ENCODE measurements around the gene GRIP1.

Gene GRIP1

DNA sequence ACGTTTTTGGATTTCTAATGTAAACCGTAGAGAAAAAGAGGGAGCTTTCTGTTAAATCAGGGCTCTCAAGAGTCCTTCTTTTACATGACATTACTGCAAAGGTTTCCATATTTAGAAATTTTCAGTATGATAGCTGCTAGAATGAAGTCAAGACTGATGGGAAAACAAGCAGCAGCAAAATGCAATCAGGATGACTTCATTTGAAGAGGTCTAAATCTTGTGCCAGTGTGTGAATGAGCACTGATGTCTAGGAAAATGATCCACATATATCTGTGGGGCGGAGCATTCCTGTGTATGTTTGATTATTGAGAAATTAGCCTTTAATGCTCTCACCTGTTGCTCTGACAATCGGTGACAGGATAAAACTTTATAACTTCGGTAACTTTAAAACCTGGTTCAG is 73.6 kb downstream of the GRIP1 start:
- Mint-ChIP-seq H3K9me3 (ENCODE audit: low read depth) (no peaks in the 10 kb centered on the region), H3K4me1 (ENCODE audit: low read depth) (no peaks in the 10 kb centered on the region), H3K36me3 (no peaks in the 10 kb centered on the region), H3K27me3 (no peaks in the 10 kb centered on the region), H3K27ac (no peak overlapping the region), H3K4me3 (no peak overlapping the region)

DNA sequence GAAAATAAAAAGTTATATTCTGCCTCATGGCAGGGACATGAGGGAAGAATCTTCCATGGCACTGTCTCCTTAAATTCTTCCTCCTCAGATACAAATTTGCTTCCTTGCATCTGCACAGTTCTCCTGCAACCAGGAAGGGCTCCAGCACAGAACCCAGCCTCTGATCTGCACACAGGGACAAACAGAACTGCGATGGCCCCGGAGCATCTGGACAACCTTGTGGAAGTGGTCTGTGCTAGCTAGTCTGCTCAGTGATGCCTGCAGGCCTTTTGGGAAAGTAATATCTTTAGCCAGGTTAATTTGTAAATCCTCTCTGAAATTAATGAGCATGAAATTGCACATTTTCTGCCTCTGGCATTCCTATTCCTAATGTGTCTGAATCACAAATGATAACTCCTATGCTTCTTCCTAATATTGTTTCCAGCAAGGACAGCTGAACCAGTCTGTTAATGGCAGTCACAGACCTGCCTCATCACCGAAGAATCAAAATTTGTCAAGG is 74.8 kb downstream of the GRIP1 start:
- Mint-ChIP-seq H3K4me1 (ENCODE audit: low read depth) (no peaks in the 10 kb centered on the region), H3K4me3 (no peak overlapping the region), H3K27ac (no peak overlapping the region), H3K9me3 (ENCODE audit: low read depth) (no peaks in the 10 kb centered on the region), H3K27me3 (no peaks in the 10 kb centered on the region), H3K36me3 (no peaks in the 10 kb centered on the region)

DNA sequence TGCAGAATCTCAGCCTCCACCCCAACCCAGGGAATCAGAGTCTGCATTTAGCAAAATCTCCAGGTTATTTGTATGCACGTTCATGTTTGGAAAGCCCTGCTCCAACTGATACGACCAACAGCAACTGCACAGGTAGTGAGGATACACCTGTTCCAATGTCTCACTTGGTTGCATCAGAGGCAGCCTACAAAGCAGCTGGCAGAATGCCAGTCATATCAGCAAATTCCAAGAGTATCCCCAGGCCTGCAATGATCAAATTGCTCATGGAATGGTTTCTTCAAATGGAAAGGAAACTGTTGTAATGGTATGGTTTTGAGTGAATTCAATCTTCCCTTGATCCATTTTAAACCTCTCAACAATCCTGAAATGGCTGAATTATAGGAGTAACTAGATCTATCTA is 75.4 kb downstream of the GRIP1 start:
- H3K27me3 Mint-ChIP-seq = no peaks in the 10 kb centered on the region
- H3K4me1 Mint-ChIP-seq (ENCODE audit: low read depth) = no peaks in the 10 kb centered on the region
- no peaks in the 10 kb centered on the region for H3K9me3 Mint-ChIP-seq (ENCODE audit: low read depth)
- H3K36me3 Mint-ChIP-seq = no peaks in the 10 kb centered on the region
- H3K27ac Mint-ChIP-seq = no peak overlapping the region
- H3K4me3 Mint-ChIP-seq = no peak overlapping the region

DNA sequence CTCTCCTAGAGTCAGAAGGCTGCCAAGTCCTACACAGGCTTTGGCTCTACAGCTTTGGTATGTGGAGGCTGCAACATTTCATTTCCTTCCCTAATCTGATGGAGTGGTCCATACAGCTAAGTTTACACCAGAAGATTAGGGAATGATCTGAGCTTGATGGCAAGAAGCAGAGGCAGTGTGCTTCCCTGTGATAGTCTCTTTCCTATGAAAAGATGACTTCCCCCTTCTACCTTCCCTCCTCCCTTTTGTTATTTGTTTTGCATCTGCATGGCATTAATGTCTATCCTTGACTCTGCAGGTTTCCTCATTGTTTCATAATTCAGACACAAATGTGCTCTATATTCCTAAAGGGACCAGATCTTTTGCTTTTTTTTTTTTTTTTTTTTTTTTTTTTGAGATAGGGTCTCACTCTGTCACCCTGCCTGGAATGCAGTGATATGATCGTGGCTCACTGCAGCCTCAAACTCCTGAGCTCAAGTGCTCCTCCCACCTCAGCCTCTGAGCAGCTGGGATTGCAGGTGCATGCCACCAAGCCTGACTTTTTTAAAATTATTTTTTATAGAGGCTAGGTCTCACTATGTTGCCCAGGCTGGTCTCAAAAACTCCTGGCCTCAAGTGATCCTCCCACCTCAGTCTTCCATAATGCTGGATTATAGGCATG is 76.3 kb downstream of the GRIP1 start:
- no peaks in the 10 kb centered on the region for H3K27me3 Mint-ChIP-seq
- no peak overlapping the region for H3K4me3 Mint-ChIP-seq
- H3K27ac Mint-ChIP-seq = no peak overlapping the region
- H3K36me3 Mint-ChIP-seq = no peaks in the 10 kb centered on the region
- H3K4me1 Mint-ChIP-seq (ENCODE audit: low read depth) = no peaks in the 10 kb centered on the region
- no peaks in the 10 kb centered on the region for H3K9me3 Mint-ChIP-seq (ENCODE audit: low read depth)

DNA sequence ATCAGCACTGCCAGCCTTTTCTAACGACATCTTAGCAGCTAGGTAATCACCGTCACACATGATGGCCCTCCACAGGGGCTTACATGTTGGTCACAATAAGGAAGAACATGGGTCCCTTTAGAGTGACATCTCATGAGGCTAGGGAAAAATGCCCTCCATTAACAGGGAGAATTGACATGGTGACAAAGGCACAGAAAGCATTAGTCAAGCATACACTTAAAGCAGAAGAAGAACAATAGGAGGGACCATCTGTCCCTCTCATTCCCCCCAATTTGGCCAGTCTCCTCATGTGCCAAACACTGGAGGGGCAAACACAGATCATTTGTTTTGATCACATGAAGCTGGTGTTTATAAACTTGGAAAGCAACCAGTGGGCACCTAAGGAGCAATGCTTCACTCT is 78.0 kb downstream of the GRIP1 start:
- H3K27me3 Mint-ChIP-seq = no peaks in the 10 kb centered on the region
- H3K27ac Mint-ChIP-seq = no peak overlapping the region
- no peaks in the 10 kb centered on the region for H3K36me3 Mint-ChIP-seq
- H3K4me3 Mint-ChIP-seq = no peak overlapping the region
- H3K4me1 Mint-ChIP-seq (ENCODE audit: low read depth) = no peaks in the 10 kb centered on the region
- H3K9me3 Mint-ChIP-seq (ENCODE audit: low read depth) = no peaks in the 10 kb centered on the region

DNA sequence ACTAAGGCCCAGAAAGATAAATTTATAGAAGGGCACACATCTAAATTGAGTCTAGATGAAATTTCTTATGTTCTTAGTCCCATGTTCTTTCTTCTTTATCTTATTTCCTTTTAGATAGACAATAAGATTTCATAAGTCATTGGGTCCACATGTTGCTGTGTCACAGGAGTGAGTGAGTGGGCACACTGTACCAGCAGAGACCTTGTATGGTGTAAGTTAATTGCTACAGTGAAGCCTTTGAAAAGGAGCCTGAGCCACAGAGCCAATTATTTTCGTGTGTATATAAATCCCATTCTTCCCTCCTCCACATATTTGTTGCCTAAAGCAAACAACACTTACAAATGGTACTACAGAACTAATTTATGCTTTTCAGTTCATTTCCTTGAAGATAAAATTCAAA is 79.1 kb downstream of the GRIP1 start:
- Mint-ChIP-seq H3K36me3 (no peaks in the 10 kb centered on the region), H3K4me3 (no peak overlapping the region), H3K27me3 (no peaks in the 10 kb centered on the region), H3K9me3 (ENCODE audit: low read depth) (no peaks in the 10 kb centered on the region), H3K27ac (no peak overlapping the region), H3K4me1 (ENCODE audit: low read depth) (no peaks in the 10 kb centered on the region)

DNA sequence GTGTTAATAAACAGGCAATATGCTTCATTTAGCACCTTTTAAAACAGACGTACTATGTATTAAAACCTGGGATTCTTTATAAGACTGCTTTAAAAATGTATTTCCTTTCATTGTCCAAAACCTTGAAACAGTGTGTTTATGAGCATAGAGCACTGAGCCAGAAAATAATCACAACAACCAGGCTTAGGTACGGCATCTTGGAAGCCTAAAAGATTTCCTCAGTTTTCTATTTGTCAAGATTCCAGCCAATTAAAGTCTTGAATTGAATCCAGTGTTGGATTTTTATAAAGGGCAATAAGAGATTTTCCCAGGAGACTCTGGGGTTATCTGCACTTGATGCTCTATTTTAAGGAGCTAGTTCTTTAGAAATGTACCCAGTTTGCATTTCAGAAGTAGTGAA is 80.3 kb downstream of the GRIP1 start:
- Mint-ChIP-seq H3K9me3 (ENCODE audit: low read depth) (no peaks in the 10 kb centered on the region), H3K27me3 (no peaks in the 10 kb centered on the region), H3K4me3 (no peak overlapping the region), H3K4me1 (ENCODE audit: low read depth) (no peaks in the 10 kb centered on the region), H3K36me3 (no peaks in the 10 kb centered on the region), H3K27ac (no peak overlapping the region)

DNA sequence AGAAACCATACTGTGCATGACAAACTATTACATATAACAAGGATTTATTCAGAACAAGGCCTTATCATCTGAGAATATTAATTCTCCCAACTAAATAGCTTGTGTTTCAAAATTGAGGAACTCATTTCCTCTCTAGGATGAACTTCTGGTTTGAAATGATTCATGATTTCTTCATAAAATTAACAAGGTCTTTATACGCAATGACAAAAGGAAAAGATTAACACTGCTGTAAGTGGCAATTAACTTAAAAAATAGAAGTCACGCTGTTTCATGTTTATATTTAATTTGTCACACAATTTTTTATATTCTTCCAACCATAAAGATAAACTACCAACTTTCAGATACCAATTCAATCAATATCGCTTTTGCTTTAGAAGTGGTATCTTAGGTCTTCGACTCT is 80.8 kb downstream of the GRIP1 start:
- Mint-ChIP-seq H3K9me3 (ENCODE audit: low read depth) (no peaks in the 10 kb centered on the region), H3K27me3 (peaks cover 2% of the 10 kb centered on the region), H3K4me1 (ENCODE audit: low read depth) (no peaks in the 10 kb centered on the region), H3K36me3 (no peaks in the 10 kb centered on the region), H3K4me3 (no peak overlapping the region), H3K27ac (no peak overlapping the region)

DNA sequence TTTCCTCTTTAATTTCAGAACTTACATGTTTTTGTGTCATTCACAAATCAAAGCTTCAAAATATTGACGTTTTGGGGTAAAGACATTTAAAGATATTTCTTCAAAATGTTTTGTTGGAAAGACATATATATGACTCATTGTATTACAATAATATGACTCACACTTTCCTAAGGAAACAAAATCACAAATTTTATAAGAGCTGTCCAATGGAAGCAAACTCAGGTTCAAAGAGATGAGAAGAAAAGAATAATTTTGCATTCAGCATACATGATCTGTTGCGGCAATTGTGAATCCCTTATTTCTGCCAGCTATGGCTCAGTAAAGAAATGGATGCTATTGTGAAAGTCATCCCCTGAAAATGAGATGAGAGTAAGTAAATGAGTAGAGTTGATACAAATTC is 82.7 kb downstream of the GRIP1 start:
- no peaks in the 10 kb centered on the region for H3K9me3 Mint-ChIP-seq (ENCODE audit: low read depth)
- H3K4me3 Mint-ChIP-seq = no peak overlapping the region
- no peaks in the 10 kb centered on the region for H3K4me1 Mint-ChIP-seq (ENCODE audit: low read depth)

DNA sequence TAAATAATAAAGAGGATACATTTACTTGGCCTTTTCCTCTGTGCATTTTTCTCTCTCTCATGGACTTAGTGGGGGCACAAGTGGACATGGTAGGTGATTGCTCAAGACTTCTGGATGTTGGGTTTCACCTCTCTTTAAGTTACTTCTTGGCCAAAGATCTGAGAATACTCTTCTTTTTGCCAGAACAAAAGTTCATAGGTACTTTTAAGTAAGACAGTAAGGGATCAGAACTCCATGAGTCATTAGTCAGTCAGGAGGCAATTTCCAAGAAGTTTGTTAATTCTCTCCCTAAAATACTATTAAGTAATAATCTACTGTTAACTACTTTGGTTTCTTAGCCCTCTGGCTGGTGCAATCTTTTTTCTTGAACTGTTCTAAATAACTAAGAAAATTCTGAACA is 84.2 kb downstream of the GRIP1 start:
- H3K27me3 Mint-ChIP-seq = peaks cover 2% of the 10 kb centered on the region
- H3K9me3 Mint-ChIP-seq (ENCODE audit: low read depth) = no peaks in the 10 kb centered on the region
- H3K27ac Mint-ChIP-seq = no peak overlapping the region
- no peak overlapping the region for H3K4me3 Mint-ChIP-seq
- no peaks in the 10 kb centered on the region for H3K4me1 Mint-ChIP-seq (ENCODE audit: low read depth)
- no peaks in the 10 kb centered on the region for H3K36me3 Mint-ChIP-seq

More for the DNA sequence above, 82.7 kb downstream of the GRIP1 start:
- H3K27ac Mint-ChIP-seq = no peak overlapping the region
- no peaks in the 10 kb centered on the region for H3K36me3 Mint-ChIP-seq
- peaks cover 2% of the 10 kb centered on the region for H3K27me3 Mint-ChIP-seq

DNA sequence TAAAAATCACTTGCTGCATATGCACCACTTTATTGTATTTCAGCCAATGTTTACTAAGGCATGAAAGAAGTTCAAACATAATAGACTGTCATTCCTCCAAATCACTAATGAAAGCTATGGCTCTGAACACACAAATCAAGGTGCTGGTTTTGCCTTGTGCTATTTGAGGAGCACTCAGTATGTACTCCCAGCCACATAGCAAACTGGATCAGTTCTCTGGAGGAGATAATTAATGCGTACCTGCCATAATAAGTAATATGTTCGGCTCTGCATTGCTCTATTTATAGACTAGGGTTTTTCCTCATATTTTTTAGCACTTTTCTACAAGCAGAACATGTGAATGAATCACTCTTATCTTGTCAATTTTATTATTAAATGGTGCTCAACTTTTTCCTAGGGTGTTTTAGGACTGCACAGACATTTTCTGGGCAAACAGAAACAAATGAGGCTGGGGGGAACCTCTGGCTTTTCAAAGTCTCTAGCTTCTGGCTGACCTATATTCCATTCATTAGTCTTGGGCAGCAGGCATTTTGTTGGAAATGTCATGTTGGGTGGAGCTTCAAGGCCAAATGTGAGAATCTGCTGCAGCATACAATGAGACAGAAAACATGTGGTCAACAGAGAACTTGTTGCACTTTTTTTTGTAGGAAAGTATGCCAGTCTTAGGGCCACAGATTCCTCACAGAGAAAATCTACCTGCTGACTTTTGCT is 88.4 kb downstream of the GRIP1 start:
- Mint-ChIP-seq H3K27ac (no peak overlapping the region), H3K9me3 (ENCODE audit: low read depth) (no peaks in the 10 kb centered on the region), H3K36me3 (no peaks in the 10 kb centered on the region), H3K4me1 (ENCODE audit: low read depth) (no peaks in the 10 kb centered on the region), H3K27me3 (peaks cover 2% of the 10 kb centered on the region), H3K4me3 (no peak overlapping the region)

DNA sequence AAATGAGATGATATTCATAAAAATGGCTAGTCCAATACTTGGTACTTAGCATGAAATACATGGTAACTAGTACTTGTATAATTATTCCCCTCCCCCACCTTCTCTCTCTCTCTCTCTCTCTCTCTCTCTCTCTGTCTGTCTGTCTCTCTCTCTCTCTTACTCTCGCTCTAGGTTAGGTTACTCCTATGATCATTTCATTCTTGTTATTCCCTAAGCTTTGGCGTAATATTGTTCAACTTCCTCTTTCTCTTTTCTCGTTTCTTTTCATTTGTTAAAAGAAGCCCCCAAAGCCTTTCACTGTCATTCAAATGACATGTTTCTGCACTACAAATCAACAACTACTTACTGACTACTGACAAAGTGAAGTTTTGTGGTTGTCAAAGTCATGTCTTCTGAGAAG is 89.8 kb downstream of the GRIP1 start:
- Mint-ChIP-seq H3K4me1 (ENCODE audit: low read depth) (no peaks in the 10 kb centered on the region), H3K27me3 (peaks cover 2% of the 10 kb centered on the region), H3K36me3 (no peaks in the 10 kb centered on the region), H3K4me3 (no peak overlapping the region), H3K9me3 (ENCODE audit: low read depth) (no peaks in the 10 kb centered on the region), H3K27ac (no peak overlapping the region)

DNA sequence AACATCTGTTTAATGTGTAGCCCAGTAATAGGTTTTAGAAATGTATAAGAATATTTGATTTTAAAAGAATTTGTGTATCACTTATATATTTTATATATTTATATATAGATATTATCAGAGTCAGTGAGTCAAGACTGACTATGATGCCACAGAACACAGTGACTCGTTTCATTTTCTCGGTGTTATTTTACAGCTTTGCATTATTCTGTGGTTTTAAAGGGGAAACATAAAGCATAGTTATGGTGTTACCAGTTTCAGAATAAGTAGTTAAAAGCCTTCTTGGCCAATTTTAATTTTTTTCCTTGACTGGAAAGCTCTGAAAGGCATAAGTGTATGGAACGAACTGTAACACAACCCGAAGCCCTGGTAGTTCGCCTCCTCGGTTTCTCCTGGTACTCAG is 91.0 kb downstream of the GRIP1 start:
- Mint-ChIP-seq H3K4me1 (ENCODE audit: low read depth) (no peaks in the 10 kb centered on the region), H3K4me3 (no peak overlapping the region)

DNA sequence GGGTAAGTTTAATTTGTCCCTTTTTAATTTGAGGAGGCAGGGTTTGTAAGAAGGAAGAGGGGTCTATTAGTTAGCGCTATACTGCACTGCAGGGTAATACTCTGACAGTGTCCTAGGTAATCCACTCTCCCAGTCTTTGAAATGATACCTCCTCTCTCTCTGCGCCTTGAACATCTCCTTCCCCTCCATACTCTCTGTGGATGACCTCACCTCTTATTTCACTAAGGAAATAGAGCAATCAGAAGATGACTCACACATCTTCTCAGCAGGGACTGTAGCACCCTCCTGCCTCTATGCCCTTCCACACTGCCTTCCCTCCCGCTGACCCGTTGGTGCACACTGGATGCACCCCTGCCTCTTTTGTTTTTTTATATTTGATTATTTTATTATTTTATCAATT is 94.2 kb downstream of the GRIP1 start:
- Mint-ChIP-seq H3K4me1 (ENCODE audit: low read depth) (no peaks in the 10 kb centered on the region), H3K9me3 (ENCODE audit: low read depth) (no peaks in the 10 kb centered on the region), H3K36me3 (no peaks in the 10 kb centered on the region), H3K27ac (no peak overlapping the region), H3K27me3 (no peaks in the 10 kb centered on the region), H3K4me3 (no peak overlapping the region)

More for the DNA sequence above, 91.0 kb downstream of the GRIP1 start:
- Mint-ChIP-seq H3K36me3 (no peaks in the 10 kb centered on the region), H3K27me3 (no peaks in the 10 kb centered on the region), H3K27ac (no peak overlapping the region), H3K9me3 (ENCODE audit: low read depth) (no peaks in the 10 kb centered on the region)

DNA sequence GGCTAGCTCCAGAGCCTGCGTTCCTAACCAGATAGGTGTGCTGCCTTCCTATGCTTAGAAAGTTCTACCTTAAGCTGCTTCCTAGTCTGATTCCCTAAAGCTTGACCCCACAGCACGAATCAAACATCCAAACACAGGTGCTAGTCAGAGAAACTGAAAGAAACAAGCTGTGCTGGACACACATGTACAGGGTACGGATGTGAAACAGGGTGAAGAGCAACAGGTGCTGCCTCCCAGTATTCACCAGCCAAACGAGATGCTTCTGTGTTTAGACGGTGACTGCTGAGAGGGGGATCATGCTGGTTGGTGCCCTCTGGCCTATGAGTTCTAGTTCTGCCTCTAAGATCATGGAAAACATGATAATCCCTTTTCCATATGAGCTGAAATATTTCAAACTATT is 105.3 kb downstream of the GRIP1 start:
- H3K36me3 Mint-ChIP-seq = peaks cover 4% of the 10 kb centered on the region
- peaks cover 3% of the 10 kb centered on the region for H3K27me3 Mint-ChIP-seq
- H3K27ac Mint-ChIP-seq = no peak overlapping the region
- H3K4me3 Mint-ChIP-seq = no peak overlapping the region
- H3K4me1 Mint-ChIP-seq (ENCODE audit: low read depth) = no peaks in the 10 kb centered on the region
- H3K9me3 Mint-ChIP-seq (ENCODE audit: low read depth) = no peaks in the 10 kb centered on the region

DNA sequence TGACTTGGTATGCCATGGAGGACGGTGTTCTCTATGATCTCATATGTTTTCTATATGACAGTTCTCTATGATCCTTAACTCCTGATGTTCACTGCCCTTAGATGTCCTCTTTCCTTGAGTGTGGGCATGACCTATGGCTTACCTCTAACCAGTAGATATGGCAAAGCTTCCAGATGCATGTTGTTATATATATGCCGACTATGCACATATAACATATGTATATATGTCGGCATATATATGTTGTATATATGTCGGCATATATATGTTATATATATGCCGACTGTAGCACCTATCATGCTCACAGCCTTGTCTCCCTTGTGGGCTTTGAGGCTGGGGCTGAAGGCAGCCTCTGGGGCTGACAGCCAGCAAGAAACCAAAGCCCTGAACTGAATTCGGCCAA is 106.0 kb downstream of the GRIP1 start:
- Mint-ChIP-seq H3K4me3 (no peak overlapping the region), H3K27ac (no peak overlapping the region)

More for the DNA sequence above, 106.0 kb downstream of the GRIP1 start:
- peaks cover 6% of the 10 kb centered on the region for H3K27me3 Mint-ChIP-seq
- peaks cover 4% of the 10 kb centered on the region for H3K36me3 Mint-ChIP-seq
- no peaks in the 10 kb centered on the region for H3K9me3 Mint-ChIP-seq (ENCODE audit: low read depth)
- no peaks in the 10 kb centered on the region for H3K4me1 Mint-ChIP-seq (ENCODE audit: low read depth)

Measured in activated naive CD8-positive, alpha-beta T cell (primary cell).